Measurements from ENCODE around the gene GCLC.
"Not testable (repeated sequence)": the region's sequence is repeated elsewhere in the genome, so short reads cannot be mapped to it uniquely, and the experiment has no call there.

The GCLC gene

DNA sequence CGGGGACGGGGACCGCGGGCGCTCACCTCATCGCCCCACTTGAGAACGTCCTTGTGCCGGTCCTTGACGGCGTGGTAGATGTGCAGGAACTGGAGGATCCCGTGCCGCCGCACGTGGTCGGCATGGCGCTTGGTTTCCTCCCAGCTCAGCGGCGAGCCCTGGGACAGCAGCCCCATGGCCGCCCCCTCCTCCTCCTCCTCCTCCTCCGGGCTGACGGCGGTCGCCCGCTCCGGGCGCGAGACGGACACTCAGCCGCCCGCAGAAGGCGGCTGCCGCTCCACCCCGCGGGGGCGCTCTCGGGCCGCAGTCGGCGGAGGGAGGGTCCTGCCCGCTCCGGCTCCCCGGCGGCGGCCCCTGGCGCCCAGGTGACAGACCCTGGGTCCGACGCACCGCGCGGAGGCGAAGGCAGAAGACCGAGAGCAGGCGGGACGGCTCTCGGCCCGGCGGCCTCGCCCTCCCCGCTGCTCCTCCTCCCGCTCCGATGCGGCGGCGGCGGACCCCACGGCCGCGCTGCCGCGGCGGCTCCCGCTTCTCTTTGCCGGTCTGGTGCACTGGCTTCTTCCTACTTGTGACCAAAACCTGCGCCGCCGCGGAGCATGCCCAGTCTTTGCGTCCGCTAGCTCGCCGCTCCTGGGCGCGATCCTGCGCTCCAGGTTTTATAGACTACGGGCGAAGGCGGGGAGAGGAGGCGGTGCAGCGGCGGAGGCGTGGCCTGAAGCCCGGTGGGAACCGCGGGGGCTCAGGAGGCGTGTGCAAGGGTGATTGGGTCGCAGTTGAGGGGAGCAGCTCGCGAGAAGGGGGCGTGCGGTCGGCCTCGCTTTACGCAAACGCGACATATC, at the start of gene GCLC:
TSS of gene GCLC (minus strand) at position 632 of the 839 bp plus-strand sequence. CDS start at position 176, 456 bp downstream.
- DNase-seq: peak; percentile 84

DNA sequence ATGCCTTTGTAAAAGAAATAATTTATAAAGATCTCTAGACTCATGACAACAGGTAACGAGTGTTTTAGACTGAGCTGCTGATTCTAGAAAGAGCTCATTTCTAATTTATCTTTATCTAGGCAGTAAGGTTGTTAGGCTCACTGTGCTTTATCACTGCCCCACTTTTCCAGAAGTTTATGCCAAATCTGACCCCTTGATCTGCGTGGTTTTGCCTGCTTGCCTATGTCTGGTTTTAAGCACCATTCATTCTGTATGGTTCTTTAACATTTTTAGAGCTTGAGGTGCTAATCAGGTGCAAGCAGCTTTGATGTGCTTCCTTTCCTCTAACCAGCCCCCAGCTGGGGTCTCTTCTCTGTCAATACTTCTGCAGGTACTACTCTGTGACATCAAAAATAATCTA, 49.7 kb upstream of the GCLC start:
- DNase-seq: no peak

DNA sequence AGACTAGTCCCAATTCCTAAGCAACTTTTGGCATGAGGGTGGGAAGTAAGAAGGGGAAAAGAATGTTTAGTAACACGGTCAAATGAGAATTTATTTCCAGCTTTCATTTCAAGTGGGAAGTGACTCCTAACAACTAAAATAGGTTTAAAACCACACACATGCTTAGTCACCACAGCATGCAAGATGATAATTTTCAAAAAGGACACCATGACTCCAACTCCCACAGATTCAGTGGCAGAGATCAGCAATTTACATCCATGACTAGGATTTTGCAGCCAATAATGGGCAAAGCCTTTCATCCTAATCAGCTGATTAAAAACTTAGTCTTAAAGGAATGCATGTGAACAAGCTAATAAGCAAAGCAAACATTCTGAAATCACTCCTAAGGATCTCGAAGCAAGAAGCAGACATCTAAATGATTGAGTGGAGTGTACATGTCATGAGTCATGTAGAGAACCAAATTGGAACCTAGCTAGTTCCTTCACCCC, 48.1 kb upstream of the GCLC start:
- no peak for DNase-seq

DNA sequence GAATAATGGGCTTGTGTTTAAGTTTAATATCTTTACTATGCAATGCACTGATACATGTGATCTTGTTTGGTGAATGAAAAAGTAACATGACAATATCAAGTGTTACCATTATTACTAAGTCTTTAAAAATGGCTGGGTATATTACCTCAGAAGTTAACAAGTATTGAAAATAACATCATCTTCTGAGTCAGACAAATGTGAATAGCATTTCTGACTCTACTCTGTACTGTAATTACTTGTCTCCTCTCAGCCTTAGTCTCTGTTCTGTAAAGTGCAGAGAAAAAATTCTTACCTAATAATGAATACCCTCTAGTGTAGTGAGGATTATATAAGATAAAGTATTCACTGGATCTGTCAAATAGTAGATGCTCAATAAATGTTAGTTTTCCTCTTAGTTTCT, 47.0 kb upstream of the GCLC start:
- DNase-seq: no peak

DNA sequence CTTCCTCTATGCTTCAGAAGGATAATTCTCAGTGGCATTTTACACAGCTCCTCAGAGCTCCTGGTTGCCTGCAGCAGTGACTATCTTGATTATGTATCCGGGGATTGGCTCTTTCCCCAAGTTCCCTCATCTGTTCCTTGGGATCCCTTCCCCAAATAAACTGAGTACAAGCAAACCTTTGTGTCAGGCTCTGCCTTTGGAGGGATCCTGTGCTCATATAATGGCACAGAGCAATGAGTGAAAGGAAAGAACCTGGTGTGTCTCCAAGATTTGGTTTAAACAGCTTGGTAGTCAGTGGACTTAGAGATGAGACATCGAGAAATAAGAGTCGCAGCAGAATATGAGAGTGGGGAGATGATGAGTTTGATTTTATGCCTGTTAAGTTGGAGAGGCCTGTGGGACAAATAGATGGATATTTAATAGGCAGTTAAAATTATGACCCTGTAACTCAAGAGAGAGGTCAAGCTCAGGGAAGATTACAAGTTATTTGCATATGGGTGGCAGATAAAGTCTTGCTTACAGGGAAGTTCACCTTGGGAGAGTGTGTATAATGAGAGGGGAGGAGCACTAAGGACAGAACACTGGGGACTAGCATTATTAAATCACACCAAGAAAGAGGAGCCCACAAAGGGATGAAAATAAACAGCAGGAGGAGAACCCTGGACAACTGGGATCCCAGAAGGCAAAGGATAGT, 44.1 kb upstream of the GCLC start:
- no peak for DNase-seq

DNA sequence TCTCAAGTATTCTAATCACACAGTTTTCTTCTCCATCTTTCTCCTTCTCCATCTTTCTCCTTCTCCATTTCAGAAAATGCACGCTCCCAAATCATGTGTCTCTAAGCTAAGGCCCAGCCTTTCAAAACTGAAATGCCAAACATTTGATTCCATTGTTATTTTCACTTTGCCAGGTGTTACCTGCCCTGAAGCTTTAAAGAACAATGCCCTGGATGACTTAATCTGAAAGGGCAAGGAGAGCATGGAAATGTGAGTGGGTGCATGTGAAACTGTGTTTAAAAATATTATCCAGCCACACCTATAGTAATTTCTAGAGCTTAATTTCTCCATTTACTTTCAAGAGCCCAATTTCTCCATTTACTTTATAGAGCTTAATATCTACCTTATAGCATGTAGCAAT, 42.4 kb upstream of the GCLC start:
- DNase-seq: no peak

DNA sequence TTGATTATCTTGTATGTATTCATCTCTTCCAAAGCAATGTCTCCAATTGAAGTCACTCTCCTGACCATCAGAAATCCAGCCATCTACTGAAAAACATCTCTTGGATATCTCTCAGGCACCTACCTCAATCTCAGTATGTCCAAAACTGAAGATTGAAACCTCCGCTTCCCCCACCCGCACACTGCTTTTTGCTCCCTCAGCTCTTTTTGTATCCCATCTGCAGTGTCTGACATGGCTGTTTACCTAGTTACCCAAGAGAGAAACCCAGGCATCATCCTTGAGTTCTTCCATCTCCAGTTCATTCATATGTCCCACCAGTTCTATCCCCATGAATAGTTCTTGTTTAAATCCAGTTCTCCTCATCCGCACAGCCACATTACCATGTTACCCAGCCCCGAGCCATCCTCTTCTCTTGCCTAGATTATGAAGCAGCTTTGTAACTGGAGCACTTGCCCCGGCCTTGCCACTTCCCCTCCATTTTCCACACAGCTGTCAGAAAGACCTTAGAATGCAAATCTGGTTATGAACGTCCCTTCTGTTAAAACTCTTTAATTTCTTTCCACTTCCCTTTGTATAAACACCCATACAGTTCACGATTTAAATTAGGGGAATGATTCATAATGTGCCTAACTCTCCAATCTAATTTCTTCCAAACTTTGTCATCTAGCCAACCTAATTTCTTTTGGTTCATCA, 40.5 kb upstream of the GCLC start:
- no peak for DNase-seq

DNA sequence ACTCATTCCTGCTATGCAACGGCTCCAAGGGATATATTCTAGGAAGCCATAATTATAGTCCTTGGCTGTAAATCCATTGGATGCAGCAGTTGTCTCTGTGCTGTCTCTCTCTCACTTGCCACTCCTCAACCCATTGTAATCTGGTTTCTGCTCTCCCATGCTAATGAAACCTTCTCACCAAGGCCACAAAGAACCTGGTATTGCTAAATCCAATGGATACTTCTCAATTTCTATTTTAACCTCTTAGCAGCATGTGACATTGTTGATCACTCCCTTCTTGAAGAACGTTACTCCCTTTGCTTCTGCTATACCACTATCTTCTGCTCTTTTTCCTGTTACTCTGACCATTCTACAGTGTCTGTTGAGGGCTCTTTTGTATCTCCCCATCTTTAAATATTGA, 39.8 kb upstream of the GCLC start:
- no peak for DNase-seq

DNA sequence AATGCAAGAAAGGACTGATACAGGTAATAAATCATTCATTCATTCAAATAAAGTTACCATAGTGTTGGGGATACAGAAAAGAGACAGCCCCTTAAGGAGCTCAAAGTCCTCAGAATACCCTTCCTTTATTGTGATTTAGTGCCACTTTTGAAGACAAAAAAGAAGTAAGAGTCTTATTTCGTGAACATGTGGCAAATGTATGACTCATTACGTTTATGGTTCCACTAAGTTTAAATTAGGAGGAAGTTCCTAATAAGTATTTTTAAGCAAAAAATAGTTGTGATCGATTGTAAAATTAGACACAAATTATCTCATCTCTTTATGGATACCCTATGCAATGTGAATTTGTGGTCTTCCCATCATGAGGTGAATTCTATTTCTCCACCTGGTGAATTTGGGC, 38.5 kb upstream of the GCLC start:
- DNase-seq: no peak

DNA sequence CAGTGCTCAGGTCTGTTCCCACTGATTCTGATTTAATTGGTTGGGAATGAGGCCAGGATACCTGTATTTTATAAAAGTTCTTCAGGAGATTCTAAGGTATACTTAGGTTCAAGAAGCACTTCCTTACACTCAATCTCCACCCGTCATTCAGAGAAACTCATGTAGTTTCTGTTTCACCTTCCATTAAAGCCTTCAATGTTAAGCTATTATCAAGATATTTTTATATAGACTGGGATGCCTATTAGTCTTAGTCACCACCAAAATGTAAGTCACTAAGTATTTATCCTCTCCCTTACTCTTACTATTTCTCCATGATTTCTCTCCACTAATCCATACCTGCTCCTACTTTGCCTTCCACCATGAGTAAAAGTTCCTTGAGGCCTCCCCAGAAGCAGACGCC, 38.1 kb upstream of the GCLC start:
- DNase-seq: no peak

DNA sequence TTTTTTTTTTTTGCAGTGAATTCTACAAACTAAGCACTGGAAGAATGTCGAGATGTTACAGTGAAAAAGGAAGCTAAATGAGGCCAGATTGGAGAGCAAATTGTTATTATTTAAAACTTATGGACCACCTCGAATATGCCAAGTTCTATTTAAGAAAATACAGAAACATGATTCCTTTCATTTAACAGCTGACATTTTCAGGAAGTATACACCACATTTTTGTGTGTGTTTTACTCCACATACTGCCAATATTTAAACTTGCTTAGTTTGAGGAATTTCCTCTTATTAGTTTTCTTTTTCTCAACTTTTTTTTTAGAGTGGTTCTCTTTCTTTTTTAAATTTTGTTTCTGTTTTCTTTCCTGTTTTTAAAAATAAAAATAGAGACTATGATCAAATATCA, 37.0 kb upstream of the GCLC start:
- no peak for DNase-seq

DNA sequence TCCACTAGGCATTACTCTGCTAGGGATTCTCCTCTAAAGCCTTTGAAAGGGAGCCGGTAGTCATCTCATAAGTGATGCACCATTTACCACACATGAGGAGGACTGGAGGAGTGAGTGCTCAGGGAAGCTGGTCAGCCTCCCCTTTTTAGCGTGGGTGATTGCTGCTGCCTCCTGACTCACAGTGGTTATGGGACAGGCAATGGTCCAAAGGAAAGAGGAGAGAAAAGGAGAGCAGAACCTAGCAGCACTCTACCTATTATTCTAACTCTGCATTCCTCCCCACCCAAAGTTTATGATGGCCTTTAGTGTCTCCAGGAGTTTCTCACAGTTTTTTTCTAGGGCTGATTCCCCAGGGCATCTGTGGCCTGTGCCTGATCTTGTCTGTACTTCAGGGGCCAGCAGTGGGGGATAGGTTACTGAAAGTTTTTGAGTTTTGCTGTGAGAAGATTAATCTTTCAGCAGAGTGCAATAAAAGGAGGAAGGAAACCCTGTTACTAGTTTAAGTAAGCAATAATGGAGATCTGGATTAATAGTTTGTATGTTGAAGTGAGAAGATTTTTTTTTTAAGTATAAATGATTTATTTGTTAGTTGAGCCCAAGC, 36.4 kb upstream of the GCLC start:
- no peak for DNase-seq

DNA sequence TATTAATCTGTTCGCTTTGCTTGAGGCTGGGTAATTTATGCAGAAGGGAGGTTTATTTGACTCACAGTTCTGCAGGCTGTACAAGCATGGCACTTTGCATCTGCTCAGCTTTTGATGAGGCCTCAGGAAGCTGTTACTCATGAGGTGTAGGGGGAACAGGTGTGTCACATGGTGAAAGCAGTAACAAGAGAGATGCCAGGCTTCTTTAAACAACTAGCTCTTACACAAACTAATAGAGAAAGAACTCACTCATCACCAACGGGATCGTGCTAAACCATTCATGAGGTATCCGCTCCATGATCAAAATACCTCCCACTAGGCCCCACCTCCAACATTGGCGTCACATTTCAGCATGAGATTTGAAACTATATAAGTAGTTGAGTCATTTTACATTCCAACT, 34.4 kb upstream of the GCLC start:
- no peak for DNase-seq

DNA sequence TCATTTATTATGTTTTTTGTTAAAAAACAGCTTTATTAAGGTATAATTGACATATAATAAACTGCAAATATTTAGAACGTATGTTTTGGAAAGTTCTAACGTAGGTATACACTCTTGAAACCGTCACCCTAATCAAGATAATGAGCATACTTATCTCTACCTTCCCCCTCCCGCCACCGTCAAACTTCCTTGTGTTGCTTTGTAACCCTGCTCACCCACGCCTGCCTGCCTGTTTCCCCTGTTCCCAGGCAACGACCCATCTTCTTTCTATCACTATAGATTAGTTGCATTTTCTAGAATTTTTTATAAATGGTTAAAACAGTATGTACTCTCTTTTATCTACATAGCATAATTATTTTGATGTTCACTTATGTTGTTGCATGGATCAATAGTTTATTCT, 33.5 kb upstream of the GCLC start:
- DNase-seq: no peak

DNA sequence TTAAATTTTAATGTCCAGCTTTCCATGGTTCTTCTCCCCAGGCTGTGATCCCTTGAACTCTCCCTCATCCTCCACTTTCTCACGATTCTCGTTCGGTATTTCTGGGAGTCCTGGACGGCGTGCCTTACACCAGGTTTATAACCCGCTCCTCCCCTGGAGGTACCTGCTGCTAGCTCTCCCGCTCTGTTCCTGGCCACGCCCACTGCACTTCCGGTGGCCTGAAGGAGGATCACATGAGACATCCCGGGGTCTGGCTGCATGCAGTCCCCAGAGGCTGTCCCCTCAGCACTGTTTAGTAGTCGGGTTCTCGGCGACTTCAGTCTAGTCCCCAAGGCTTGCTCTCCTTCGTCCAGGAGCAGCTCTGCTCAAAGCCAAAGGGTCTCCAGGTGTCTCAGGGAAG, 28.4 kb upstream of the GCLC start:
- no peak for DNase-seq

DNA sequence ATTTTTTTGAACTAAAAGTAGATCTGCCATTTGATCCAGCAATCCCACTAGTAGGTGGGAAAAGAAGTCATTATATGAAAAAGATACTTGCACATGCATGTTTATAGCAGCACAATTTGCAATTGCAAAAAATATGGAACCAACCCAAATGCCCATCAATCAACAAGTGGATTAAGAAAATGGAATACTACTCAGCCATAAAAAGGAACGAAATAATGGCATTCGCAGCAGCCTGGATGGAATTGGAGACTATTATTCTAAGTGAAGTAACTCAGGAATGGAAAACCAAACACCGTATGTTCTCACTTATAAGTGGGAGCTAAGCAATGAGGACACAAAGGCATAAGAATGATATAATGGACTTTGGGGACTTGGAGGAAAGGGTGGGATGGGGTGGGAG, 27.5 kb upstream of the GCLC start:
- not testable (repeated sequence) for DNase-seq

DNA sequence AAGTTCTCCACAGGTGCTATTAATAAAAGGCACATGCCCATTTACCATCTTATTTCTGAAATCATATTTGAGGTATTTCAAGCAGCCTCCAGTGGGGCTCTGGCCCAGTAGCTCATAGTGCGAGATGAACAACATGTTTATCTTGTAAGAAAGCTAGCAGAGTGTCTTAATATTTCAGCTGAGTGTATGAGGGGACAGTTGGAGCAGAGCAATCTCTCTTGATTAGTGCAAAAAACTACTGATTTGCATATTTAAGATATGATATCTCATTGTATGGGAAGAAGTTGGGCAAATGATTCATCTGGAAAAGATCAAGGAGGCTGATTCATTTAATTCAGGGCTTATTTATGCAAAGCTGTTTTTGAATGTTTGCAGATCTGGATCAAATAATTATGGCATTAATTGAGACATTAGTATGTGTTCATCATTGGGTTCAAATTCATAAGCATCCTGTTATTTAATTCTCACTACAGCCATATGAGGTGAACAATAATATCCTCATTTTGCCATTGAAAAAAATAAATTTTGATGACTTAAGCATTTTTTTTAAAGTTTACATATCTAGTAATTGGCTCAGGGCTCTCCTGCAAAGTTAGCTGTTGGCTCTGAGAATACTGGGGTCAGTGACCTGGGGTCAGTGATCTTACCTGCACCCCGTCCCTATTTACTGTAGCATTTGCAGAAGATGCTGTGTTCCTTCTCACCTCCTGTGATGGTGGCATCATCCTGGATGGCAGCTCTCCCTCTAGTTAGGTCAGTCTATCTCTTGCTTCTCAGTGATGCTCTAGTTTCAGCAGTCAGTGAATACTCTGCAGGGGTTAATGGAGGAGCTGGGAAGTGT, 24.1 kb upstream of the GCLC start:
- no peak for DNase-seq

DNA sequence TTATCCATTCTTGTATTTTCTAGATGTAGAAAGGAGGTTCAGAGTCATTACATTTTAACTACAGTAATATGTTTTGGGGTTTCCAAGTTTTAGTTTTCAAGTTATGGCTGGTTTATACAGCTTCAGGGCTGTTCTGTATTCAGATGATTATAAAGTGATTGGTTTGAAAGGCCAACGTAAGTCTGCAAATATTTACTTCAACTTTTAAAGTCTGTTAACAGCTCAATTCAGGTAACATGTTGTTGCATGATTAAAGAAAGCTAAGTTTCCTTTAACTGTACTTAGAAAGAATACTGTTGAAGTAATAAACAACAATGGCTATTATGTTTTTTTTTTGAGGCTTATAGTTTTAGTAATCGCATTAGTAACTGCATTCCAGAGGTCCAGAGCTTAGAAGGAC, 22.8 kb upstream of the GCLC start:
- DNase-seq: no peak

DNA sequence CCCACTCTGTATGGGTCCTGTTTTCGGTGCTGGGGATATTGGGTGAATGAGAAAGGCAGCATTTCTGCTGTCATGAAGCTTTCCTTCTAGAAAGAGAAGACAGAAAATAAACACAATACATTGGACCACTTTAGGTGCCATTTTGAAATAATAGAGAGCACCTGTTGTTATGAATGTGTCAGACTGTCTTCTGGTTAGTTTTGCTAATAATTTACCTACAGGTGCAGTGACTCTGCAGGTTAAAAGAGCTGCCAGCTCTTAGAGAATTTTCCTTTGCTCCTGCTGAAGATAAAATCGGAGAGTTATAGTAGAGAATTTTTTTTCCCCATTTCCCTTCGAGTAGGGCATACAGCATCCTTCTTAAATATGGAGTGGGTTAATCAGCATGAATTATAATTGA, 21.9 kb upstream of the GCLC start:
- DNase-seq: no peak

DNA sequence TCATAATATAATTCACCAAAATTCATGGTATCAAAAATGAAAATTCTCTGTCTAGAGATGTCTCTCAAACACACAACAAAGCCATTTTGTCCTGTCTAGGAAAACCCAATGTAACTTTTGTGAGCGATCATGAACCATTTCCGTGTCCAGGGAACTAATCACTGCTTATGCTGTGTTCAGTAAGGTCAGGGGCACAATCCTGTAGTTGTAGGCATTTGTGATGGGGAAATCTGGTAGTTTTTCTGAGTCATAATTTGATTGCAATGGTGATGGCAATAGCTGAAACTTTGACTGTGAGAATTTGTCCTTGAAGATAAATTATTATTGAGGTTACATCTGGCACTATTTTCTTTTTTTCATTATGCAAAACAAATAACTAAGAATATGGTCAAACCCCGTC, 21.0 kb upstream of the GCLC start:
- no peak for DNase-seq

DNA sequence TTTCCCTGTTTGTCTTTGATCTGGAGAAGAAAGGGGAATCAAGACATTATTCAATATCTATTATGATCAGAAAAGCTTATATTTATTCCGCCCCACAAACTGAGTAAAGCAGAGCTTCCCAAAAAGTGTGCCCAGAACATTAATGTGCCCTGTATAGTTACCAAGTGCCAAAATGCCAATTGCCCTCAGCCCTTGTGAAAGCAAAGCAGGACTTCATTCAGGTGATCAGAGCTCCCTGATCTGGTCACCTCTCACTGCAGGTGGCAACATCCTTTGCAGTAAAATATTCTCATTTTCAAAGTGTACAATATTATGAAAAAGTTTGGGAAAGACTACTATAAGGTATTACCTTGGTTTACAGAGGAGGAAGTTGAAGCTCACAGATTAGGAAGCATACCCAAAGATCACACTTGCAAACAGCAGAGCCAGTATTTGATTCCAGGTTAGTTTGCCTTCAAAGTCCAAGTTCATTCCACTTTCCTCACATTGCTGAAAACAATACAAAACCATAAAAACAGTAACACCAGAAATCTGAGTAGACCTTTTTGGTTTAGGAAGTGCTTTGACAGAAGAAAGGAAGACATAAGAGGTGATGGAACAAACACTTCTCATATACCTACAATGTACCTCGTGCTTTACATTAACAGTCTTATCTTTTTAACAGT, 19.6 kb upstream of the GCLC start:
- DNase-seq: no peak

Data from 8988T (cell line).